ENCODE measurements around the gene CEP85.

DNA sequence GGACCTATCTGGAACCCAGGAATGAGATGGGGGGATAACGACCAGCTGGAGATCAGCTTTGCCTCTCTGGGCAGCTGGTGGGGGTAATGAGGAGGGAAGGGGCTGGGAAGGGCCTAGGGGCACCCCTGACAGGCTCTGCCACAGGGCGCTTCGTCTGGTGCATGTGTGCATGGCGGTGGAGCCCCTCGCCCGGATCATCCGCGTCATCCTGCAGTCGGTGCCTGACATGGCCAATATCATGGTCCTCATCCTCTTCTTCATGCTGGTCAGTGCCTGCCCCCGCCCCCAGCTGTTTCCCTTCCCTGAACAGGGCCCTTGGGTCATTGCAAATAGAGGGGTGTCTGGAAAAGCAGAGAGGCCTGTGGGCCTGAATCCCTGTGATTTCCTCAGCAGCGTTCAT, 36.2 kb upstream of the CEP85 start:
- TF ChIP-seq CTCF (IDR thresholded peaks at IDR 0.05) (no peak), POLR2A (IDR thresholded peaks at IDR 0.05) (no peak), POLR2AphosphoS5 (IDR thresholded peaks at IDR 0.05) (no peak), EP300 (IDR thresholded peaks at IDR 0.05; ENCODE audit: low read depth) (no peak)
